ENCODE measurements around the gene HOXA5. TPM values are rescaled to one million over a fixed set of nuclear protein-coding genes. Genes with fewer than 3 reads are reported as not detected.

Gene HOXA5
- total RNA-seq, result 0.39 TPM in 1 of 2 replicates, not detected in the other

DNA sequence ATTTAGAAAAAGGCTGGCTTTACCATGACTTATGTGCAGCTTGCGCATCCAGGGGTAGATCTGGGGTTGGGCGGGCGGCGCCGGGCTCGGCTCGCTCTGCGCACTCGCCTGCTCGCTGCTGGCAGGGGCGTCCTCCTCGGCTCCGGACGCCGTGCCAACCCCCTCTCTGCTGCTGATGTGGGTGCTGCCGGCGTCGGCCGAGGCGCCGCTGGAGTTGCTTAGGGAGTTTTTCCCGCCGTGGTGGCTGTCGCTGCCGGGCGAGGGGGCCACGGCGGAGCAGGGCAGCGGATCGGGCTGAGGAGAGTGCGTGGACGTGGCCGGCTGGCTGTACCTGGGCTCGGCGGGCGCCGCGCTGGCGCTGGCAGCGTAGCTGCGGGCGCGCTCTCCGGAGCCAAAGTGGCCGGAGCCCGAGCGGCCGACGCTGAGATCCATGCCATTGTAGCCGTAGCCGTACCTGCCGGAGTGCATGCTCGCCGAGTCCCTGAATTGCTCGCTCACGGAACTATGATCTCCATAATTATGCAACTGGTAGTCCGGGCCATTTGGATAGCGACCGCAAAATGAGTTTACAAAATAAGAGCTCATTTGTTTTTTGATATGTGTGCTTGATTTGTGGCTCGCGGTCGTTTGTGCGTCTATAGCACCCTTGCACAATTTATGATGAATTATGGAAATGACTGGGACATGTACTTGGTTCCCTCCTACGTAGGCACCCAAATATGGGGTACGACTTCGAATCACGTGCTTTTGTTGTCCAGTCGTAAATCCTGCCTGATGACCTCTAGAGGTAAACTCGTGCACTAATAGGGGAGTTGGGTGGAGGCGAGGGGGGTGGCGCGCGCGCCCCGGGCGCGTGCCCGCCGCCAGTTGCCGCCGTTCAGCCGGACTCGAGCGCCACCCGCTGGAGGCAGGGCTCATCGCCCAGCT lies at the start of gene HOXA5:
HOXA5 (minus strand) TSS at position 659 of the 927 bp plus-strand sequence; CDS start at position 585, 74 bp downstream.

DNA sequence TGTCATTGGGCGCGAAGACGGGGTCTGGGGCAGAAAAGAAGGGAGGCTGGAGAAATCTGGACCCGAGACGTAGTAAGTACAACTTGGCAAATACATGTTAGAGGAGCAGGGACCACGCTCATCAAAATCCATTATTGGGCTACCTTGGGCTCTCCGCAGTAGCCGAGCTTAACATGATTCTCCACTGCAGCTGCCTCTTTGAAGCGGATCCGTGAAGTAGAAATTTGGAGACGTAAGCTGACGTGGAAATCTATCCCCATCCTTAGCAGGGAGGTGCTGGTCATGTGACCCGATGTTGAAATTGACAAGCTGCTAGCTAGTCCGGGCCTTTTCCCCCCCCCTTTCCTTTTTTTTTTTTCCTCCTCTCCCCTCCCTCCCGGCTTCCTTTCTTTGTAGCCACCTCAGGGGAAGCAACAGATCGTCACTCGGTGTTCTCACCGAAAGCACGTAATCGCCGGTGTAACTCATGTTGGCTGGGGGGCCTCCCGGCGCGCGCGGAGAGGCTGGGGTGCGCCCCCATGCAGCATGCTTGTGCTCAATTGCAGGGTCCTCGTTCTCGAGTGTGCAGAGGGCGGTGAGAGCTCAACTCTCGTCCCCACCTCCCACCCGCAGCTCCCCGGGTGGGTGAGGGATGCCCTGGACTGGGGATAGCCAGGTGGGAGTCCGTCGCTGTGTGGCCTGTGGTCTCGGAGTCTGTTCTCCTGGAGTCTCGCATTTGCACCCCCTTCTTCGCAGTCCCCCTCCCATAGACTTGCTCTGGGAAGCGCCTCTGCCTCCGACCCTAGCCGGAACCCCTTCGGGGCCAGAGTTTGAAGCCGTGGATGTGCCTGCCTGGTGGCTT lies 41.8 kb upstream of the HOXA5 start, which contains the start of gene HOXA11:
HOXA11 (minus strand) TSS at position 220 of the 841 bp plus-strand sequence; CDS start at position 132, 88 bp downstream.

DNA sequence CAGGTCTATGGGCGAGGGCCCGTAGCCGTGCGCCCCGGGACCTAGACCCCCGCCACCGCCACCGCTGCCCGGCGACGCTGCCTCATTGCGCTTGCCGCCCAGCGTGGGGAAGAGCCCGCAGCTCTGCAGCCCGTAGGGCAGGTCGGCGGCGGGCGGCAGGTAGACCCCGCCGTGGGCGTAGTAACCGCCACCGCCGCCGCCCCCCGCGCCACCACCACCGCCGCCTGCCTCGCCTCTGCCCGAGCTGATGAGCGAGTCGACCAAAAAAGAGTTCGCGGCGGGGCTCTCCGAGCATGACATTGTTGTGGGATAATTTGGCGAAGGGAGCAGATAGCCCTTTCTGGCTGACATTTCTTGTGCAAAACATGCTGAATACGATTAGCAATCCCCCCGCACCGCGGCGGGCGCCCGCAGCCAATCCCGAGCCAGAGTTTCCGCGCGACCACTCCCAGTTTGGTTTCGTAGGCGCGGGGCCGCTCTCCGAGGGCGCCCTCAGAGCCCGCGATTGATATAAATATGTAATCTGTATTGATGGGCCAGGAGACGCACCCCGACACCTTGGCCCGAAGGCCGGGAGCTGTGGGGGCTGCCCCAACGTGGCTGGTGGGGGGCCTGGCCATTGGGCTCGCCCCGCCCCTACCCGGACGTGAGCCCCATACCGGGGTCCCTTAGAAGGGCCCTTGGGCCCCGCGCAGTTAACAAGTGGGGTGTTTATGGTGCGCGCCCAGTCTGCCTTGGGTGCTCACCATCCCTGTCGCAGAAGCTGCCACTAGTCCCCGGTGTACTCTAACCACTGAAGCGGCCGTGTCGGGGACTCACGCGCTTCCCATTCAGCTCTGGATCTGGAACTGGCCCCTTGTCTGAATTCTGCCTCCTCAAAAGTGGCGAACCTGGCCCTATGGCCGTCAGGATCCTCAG lies 30.7 kb upstream of the HOXA5 start, which contains the start of gene HOXA10:
HOXA10 (minus strand) TSS at position 365 of the 918 bp plus-strand sequence; CDS start at position 351, 14 bp downstream.

GRCh38 chr7:27165089-27165995 lies 21.9 kb upstream of the HOXA5 start, which contains the start of gene HOXA9:
Gene HOXA9, minus strand, starts transcription at chr7:27165537. Its CDS starts 80 bp downstream, at chr7:27165457.

DNA sequence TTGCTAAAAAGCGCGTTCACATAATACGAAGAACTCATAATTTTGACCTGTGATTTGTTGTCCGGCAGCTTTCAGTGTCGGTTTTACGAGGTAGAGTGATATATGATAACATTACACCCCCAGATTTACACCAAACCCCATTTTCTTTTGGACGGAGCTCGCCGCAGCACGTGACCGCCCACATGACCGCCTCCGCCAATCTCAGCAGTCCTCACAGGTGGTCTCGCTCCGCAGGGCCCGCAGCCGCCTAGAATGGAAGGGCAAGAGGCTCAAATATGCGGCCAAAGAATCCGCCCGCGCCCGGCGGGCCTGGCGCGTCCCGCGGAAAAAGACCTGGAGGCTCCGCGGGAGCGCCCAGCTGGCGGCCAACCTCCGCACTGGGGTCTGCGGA lies 13.0 kb upstream of the HOXA5 start, which contains the start of gene HOXA7:
HOXA7 (minus strand) TSS at position 168 of the 391 bp plus-strand sequence; CDS start at position 38, 130 bp downstream.

DNA sequence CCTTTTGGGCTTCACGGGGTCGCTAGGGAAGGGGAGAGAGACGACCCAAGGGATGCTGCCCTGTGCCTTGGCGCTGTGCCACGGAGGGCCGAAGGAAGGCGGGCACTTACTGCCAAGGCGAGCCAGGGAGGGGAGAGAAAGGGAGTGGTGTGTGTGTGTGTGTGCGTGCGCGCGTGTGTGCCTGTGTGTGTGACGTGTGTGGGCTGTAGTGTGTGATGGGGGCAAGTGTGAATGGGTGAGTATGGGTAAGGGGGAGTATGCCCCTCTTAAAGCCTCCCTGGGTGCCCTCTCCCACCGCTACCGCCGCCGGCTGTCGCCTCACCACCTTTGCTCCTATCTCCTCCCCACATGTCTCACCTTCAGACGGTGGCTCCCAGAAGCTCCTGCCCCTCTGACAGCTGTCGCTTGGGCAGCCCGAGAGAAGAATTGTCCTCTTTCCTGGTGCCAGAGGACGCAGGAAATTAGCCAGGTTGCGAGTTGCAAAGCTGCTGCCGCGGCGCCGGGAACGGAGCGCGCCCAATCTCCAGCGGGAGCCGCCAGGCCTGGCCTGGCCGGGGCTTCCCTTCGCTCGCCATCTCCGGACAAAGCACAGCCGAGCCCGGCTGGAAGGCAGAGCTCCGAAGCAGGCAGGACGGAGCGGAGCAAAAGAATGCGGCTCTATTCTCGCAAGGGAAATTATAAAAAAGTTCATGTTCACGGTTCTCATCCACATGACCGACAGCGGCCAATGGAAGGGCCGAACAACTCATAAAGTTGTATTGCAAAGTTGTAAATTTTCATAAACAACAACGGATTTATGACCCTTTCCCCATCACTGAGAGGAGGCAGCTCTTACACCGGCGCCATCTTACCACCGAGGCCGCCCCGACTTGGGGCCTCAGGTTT lies 8.7 kb upstream of the HOXA5 start, which contains the start of gene HOXA3:
HOXA3 (minus strand) TSS at position 653 of the 885 bp plus-strand sequence. CDS start 41,943 bp downstream, outside the sequence.

DNA sequence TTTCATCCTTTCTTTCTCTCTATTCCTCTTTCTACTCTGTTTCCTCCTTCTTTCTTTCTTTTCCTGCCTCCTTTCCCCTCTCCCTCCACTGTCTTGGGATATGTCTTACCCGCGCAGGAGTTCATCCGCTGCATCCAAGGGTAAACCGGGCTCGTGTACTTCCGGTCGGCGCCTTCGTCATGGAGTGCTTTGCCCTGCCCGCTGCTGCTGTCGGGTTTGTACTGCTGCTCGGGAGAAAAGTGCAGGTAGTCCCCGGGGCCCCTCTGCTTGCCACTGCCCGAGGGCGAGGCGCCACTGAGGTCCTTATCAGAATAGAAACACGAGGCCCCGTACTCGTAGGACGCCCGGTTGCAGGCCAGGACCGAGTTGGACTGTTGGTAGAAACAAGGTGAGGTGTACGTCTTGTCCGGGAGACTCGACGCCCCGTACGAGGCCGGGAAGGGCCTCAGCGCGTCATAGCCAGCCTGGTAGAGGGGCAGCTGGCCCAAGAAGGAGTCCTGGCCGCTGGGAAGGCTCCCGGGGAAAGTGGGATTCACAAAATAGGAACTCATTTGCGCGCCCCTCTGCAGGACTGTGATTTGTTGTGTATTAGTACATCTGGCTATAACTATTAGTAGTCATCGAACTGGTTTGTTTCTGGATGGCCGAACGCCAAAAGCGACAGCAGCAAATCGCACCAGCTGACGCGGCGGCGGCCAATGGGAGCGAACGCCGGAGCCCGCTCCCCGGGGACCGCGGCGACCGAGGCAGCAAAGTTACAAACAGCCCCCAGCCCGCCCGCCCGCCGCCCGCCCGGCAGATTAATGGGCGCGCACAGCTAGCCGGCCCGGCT lies 3.9 kb upstream of the HOXA5 start, which contains the start of gene HOXA6:
HOXA6 (minus strand) TSS at position 576 of the 832 bp plus-strand sequence; CDS start at position 551, 25 bp downstream.

DNA sequence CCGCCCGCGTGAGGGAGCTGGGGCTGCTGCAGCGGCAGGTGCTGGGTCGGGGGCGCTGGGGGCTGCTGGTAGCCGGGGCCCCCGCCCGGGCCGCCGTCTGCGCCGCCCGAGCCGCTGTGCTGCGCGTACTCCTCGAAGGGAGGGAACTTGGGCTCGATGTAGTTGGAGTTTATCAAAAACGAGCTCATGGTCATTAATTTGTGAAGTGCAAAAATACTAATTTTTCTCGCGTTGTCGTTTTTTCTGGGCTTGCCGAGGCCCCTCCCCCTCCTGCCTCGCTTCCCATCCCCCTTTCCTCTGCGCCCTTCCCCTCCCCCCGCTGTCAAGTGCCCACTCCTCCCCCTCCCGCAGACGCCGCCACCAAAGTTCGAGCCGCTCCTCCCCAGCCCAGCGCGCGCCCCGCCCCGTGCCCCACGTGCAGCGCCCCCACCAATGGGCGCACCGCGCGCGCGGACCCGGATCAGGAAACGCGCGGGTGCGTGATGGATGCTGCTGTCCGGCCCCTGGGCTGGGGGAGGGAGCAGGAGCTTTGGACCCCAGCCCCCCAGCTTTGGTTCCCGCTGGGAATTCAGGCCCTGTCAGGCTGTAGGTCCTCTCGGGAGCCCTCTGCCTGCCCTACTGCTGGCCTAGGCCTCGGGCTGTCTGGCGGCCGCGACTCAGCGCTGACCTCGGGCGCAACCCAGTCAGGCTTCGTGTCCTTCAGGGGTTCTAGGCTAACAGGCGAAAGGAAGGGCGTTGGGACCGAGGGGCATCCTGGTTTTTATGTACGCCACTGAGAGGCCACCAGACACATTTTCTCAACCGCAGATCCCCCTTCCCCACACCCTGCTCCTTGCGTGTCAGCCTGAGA lies 12.7 kb downstream of the HOXA5 start, which contains the start of gene HOXA4:
HOXA4 (minus strand) TSS at position 218 of the 850 bp plus-strand sequence; CDS start at position 194, 24 bp downstream.

DNA sequence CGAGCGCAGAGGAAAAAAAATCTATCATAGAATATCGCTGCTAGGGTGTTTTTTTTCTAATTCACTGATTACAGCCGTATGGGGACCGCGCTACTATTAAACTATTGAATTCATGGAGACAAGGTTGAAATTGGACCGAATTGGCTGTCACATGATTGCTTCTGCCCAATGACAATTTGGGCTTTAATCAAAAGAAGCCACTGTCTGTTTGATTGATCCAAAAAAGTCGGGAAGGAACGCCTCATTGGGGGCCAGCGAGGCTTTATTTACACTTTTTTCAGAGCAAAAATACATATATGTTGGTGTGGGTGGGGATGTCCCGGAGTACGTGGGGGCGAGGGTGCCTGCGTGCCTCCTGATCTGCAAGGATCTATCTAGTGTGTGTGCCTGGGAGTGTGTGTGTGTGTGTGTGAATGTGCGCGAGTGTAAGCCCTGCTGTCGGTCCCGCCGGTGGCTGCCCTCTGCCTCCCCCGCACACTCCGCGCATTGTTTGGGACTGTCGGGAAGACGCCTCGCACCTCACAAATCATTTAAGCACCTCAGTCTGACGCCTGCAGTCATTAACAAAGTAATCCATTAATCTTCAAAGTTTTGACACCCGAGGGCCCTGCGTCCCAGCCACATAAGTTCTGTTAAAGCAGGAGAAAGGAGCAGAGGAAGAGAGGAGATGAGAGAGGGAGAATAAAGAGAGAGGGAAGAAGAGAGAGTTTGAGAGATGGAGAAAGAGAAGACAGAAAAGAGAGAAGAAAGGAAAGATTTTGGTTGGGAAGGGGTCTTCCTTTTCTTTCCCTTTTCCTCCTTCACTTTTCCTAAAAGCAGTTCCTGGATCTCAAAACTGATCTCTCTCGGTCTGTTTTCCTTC lies 40.7 kb downstream of the HOXA5 start, which contains the start of gene HOXA2:
HOXA2 (minus strand) TSS at position 103 of the 862 bp plus-strand sequence. CDS start 183 bp downstream, outside the sequence.

GRCh38 chr7:27095897-27096767 lies 47.3 kb downstream of the HOXA5 start, which contains the start of gene HOXA1:
Gene HOXA1, minus strand, starts transcription at chr7:27096000. Its CDS starts 88 bp downstream, at chr7:27095912.

All from placental epithelial cell (primary cell).